ENCODE results near the gene PSORS1C1. TPM values are rescaled to one million over a fixed set of nuclear protein-coding genes. Genes with fewer than 3 reads are reported as not detected.

Gene PSORS1C1
- total RNA-seq, 1 donor from 2014 or later: 0.93 TPM

DNA sequence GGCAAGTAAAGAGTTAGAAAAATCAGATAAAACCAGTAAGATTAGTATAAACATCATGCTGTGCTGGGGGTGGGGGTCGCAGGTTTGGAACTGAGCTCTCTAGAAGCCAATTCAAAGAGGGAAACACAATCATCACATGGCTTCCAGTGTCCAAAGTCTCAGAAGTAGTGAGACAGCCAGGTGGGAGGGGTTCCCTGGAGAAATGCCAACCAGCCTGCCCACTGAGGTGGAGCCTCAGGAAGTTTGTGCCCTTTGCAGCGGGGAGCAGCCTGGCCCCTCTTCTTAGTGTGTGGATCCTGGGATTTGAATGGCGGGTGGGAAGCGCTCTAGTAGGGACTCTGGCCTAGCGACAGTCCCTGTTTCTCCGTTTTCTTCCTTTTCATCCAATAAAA, 23.6 kb upstream of the PSORS1C1 start:
- Mint-ChIP-seq H3K4me3 (no peak overlapping the region), H3K27me3 (peaks cover 7% of the 10 kb centered on the region), H3K27ac (no peak overlapping the region), H3K36me3 (ENCODE audit: low read depth) (no peaks in the 10 kb centered on the region), H3K4me1 (peaks cover 20% of the 10 kb centered on the region), H3K9me3 (no peaks in the 10 kb centered on the region)
- no peak for DNase-seq
- intact Hi-C loops (cut with micrococcal nuclease): no loop called here
- POLR2A ChIA-PET: no interaction called here
- TF ChIP-seq, protein P1, sequence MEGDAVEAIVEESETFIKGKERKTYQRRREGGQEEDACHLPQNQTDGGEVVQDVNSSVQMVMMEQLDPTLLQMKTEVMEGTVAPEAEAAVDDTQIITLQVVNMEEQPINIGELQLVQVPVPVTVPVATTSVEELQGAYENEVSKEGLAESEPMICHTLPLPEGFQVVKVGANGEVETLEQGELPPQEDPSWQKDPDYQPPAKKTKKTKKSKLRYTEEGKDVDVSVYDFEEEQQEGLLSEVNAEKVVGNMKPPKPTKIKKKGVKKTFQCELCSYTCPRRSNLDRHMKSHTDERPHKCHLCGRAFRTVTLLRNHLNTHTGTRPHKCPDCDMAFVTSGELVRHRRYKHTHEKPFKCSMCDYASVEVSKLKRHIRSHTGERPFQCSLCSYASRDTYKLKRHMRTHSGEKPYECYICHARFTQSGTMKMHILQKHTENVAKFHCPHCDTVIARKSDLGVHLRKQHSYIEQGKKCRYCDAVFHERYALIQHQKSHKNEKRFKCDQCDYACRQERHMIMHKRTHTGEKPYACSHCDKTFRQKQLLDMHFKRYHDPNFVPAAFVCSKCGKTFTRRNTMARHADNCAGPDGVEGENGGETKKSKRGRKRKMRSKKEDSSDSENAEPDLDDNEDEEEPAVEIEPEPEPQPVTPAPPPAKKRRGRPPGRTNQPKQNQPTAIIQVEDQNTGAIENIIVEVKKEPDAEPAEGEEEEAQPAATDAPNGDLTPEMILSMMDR (IDR thresholded peaks at IDR 0.05): no peak
- CTCF ChIA-PET: interaction anchor here (1.3 to 2.8 kb wide), 2 partner anchors 11 to 262 kb away, joined by 3 to 8 read pairs; no protein-coding TSS in a partner anchor
- ATAC-seq (ENCODE audit: low read depth): no peak

DNA sequence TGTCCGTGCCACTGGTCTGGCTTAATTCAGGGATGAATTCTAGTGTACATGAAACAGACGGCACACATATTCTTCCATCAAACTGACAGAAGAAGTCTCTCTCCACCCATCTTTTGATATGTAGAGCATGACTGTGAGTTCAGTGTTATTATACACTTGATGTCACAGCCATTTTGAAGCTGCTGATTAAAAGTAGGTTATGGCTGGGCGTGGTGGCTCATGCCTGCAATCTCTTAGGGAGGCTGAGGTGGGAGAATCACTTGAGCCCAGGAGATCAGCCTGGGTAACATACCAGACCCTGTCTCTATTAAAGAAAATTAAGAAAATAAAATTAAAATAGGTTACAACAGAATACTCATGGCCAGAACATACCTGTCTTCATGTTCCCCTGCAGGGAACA, 22.9 kb upstream of the PSORS1C1 start:
- peaks cover 21% of the 10 kb centered on the region for H3K4me1 Mint-ChIP-seq
- peaks cover 5% of the 10 kb centered on the region for H3K27me3 Mint-ChIP-seq
- H3K27ac Mint-ChIP-seq: no peak overlapping the region
- TF ChIP-seq, protein P1 (IDR thresholded peaks at IDR 0.05): no peak
- POLR2A ChIA-PET: no interaction called here
- intact Hi-C loops (cut with micrococcal nuclease): no loop called here
- H3K36me3 Mint-ChIP-seq (ENCODE audit: low read depth): no peaks in the 10 kb centered on the region
- H3K9me3 Mint-ChIP-seq: no peaks in the 10 kb centered on the region
- ATAC-seq (ENCODE audit: low read depth) (no peak), DNase-seq (no peak)
- CTCF ChIA-PET: interaction anchor here (0.8 to 2.8 kb wide), 2 partner anchors 37 to 262 kb away, joined by 3 to 8 read pairs; no protein-coding TSS in a partner anchor
- H3K4me3 Mint-ChIP-seq: no peak overlapping the region

GRCh38 chr6:31092238-31092637, 22.4 kb upstream of the PSORS1C1 start:
- TF ChIP-seq, protein P1 (IDR thresholded peaks at IDR 0.05): no peak
- Mint-ChIP-seq H3K27ac (no peak overlapping the region), H3K9me3 (no peaks in the 10 kb centered on the region), H3K36me3 (ENCODE audit: low read depth) (no peaks in the 10 kb centered on the region), H3K4me3 (no peak overlapping the region), H3K27me3 (no peaks in the 10 kb centered on the region), H3K4me1 (peaks cover 21% of the 10 kb centered on the region)
- ATAC-seq (ENCODE audit: low read depth): no peak
- CTCF ChIA-PET: no interaction called here
- intact Hi-C loops (cut with micrococcal nuclease): no loop called here
- no peak for DNase-seq
- POLR2A ChIA-PET: no interaction called here

DNA sequence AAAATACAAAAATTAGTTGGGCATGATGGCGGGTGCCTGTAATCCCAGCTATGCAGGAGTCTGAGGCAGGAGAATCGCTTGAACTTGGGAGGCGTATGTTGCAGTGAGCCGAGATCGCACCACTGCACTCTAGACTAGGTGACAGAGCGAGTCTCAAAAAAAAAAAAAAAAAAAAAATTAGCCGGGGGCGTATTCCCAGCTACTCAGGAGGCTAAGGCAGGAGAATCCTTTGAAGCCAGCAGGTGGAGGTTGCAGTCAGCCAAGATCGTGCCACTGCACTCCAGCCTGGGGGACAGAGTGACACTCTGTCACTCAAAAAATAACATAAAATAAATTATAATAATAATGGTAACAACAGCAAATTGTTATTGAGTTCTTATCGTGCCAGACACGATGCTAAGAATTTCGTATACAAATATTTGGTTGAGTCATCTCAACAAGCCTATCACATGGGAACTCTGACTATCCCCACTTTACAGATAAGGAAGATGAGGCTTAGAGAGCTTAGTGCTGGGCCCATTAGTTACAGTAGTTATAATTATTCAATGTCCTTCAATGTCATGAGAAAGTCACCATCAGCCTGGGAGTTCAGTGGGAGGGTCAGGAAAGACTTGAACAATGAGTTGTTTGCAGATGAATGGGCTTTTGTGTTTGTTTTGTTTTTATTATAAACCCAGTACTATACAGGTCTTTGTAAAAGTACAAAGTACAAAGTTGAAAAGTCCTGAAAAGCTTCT, 21.7 kb upstream of the PSORS1C1 start:
- no peak overlapping the region for H3K27ac Mint-ChIP-seq
- H3K4me1 Mint-ChIP-seq: peaks cover 17% of the 10 kb centered on the region
- DNase-seq: no peak
- TF ChIP-seq, protein P1 (IDR thresholded peaks at IDR 0.05): no peak
- intact Hi-C loops (cut with micrococcal nuclease): no loop called here
- no peaks in the 10 kb centered on the region for H3K27me3 Mint-ChIP-seq
- H3K4me3 Mint-ChIP-seq: no peak overlapping the region
- no peak for ATAC-seq (ENCODE audit: low read depth)
- POLR2A ChIA-PET: interaction anchor here (0.6 kb wide), 1 partner anchor 243 kb away, joined by 3 read pairs; no protein-coding TSS in a partner anchor
- CTCF ChIA-PET: interaction anchor here (1.3 to 1.7 kb wide), 3 partner anchors 9 to 14 kb away, joined by 4 to 12 read pairs (median 5); no protein-coding TSS in a partner anchor
- H3K9me3 Mint-ChIP-seq: no peaks in the 10 kb centered on the region
- H3K36me3 Mint-ChIP-seq (ENCODE audit: low read depth): no peaks in the 10 kb centered on the region

- peaks cover 17% of the 10 kb centered on the region for H3K4me1 Mint-ChIP-seq
- DNase-seq: no peak
These were observed 20.2 kb upstream of the PSORS1C1 start for GRCh38 chr6:31094389-31094881.

More at GRCh38 chr6:31094389-31094881, 20.2 kb upstream of the PSORS1C1 start:
- ChIA-PET POLR2A (no interaction called here), CTCF (interaction anchor here (0.9 to 1.7 kb wide), 4 partner anchors 8 to 180 kb away, joined by 3 to 12 read pairs (median 4); partner anchors contain the start of gene VARS2)
- Mint-ChIP-seq H3K36me3 (ENCODE audit: low read depth) (no peaks in the 10 kb centered on the region), H3K27ac (peak overlapping the region; percentile 62), H3K4me3 (no peak overlapping the region), H3K9me3 (no peaks in the 10 kb centered on the region), H3K27me3 (no peaks in the 10 kb centered on the region)
- ATAC-seq (ENCODE audit: low read depth): peak; percentile 45
- intact Hi-C loops (cut with micrococcal nuclease): no loop called here
- TF ChIP-seq, protein P1 (IDR thresholded peaks at IDR 0.05): no peak

Measured in activated B cell treated with CpG ODN at 0.5 μM for 24 hours (primary cell).